Activated T-helper 17 cell treated with anti-CD3 and anti-CD28 coated beads, Interleukin-2, amount 50 U/mL, for 72 hours (primary cell): ENCODE measurements around the gene NMRK2. TPM values are rescaled to one million over a fixed set of nuclear protein-coding genes. Genes with fewer than 3 reads are reported as not detected.
"Not testable (repeated sequence)": the region's sequence is repeated elsewhere in the genome, so short reads cannot be mapped to it uniquely, and the experiment has no call there.

ENCODE experiments used
- ATAC-seq: fragments of 150-1000 bp; cut with Tn5 transposase; replicated peaks from 2 replicates; pipeline ENCODE4 v1.10.0; 2021; ENCODE audit warnings: mild to moderate bottlenecking, moderate library complexity
- H3K27ac Mint-ChIP-seq: one replicate; pipeline ENCODE4 v1.8.0; 2022; ENCODE audit warnings: mixed read lengths
- H3K27me3 Mint-ChIP-seq: one replicate; pipeline ENCODE4 v1.8.0; 2022; ENCODE audit warnings: mixed read lengths
- H3K36me3 Mint-ChIP-seq: one replicate; pipeline ENCODE4 v1.8.0; 2022; ENCODE audit warnings: low read depth, mild to moderate bottlenecking, mixed read lengths
- H3K4me1 Mint-ChIP-seq: one replicate; pipeline ENCODE4 v1.8.0; 2022; ENCODE audit warnings: mixed read lengths
- H3K4me3 Mint-ChIP-seq: one replicate; pipeline ENCODE4 v1.8.0; 2022; ENCODE audit warnings: mild to moderate bottlenecking, mixed read lengths
- H3K9me3 Mint-ChIP-seq: one replicate; pipeline ENCODE4 v1.8.0; 2022; ENCODE audit warnings: mixed read lengths
- total RNA-seq, 2 donors: library from RNA; stranded (reverse); gene quantifications; one replicate each; pipeline ENCODE4 v1.2.3, GENCODE V29; 2022

Gene NMRK2
- total RNA-seq, 2 donors from 2014 or later = not detected

DNA sequence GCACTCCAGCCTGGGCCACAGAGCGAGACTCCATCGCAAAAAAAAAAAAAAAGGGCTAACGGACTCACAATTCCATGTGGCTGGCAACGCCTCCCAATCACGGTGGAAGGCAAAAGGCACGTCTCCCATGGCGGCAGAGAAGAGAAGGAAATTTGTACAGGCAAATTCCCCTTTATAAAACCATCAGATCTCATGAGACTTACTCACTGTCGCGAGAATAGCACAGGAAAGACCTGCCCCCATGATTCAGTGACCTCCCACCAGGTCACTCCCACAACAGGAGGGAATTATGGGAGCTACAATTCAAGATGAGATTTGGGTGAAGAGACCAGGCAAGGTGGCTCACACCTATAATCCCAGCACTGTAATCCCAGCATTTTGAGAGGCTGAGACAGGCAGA, 18.7 kb upstream of the NMRK2 start:
- Mint-ChIP-seq H3K4me3 (no peak overlapping the region), H3K4me1 (no peaks in the 10 kb centered on the region), H3K27ac (no peak overlapping the region), H3K27me3 (peaks cover 4% of the 10 kb centered on the region), H3K9me3 (no peaks in the 10 kb centered on the region), H3K36me3 (no peaks in the 10 kb centered on the region)
- no peak for ATAC-seq

DNA sequence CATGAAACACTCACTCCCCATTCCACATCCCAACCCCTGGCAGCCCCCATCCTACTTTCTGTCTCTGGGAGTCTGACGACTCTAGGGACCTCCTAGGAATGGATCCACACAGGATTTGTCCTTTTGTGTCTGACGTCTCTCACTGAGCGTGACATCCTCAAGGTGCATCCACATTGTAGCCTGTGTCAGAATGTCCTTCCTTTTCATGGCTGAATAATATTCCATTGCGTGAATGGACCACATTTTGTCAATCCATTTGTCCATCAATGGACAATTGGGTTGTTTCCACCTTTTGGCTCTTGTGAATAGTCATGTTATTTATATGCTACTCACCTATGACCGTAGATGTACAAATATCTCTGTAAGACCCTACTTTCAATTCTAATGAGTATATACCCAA, 16.8 kb upstream of the NMRK2 start:
- no peaks in the 10 kb centered on the region for H3K36me3 Mint-ChIP-seq
- no peak overlapping the region for H3K27ac Mint-ChIP-seq
- no peaks in the 10 kb centered on the region for H3K4me1 Mint-ChIP-seq
- peaks cover 4% of the 10 kb centered on the region for H3K27me3 Mint-ChIP-seq
- no peak for ATAC-seq
- H3K4me3 Mint-ChIP-seq = no peak overlapping the region
- no peaks in the 10 kb centered on the region for H3K9me3 Mint-ChIP-seq

DNA sequence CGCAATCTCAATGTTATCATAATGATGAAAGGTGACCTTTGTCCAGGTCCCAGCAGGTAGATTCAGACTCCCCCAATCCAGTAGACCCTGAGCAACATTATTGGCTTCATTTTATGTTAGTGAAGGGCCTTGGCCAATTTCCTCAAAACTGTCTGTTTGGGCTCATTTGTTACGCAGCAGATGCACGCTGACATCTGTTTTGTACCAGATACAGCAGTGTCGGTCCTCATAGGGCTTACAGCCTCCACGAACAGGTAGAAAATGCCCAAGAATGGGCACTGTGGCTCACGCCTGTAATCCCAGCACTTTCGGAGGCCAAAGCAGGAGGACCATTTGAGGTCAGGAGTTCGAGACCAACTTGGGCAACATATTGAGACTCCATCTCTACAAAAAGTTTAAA, 13.1 kb upstream of the NMRK2 start:
- no peak for ATAC-seq
- Mint-ChIP-seq H3K27ac (no peak overlapping the region), H3K4me1 (no peaks in the 10 kb centered on the region), H3K36me3 (no peaks in the 10 kb centered on the region), H3K9me3 (peaks cover 6% of the 10 kb centered on the region), H3K27me3 (peaks cover 14% of the 10 kb centered on the region), H3K4me3 (no peak overlapping the region)

DNA sequence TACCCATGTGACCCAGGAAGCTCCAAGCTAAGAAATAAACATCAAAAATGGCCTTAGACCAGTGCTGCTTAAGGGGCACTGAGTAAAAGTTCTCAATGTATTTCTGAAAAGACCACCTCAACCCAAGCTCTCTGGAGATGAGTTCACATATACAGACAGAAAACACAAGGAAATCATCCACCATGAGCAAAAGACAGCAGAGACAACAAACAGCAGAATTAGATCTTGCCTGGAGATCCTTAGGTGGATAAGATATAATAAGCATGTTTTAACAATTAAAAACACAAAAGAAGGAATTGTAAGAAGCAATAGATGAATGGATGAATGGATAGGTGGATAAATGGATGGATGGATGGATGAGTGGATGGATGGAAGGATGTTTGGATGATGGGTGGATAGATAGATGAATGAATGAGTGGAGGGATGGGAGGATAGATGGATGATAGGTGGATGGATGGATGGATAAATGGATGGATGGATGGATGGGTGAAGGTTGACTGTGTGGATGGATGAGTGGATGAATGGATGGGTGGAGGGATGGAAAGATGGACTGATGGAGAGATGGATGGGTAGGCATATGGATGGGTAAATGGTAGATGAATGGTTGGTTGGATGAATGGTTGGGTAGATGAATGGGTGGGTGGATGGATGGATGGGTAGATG, 9.6 kb upstream of the NMRK2 start:
- no peak overlapping the region for H3K27ac Mint-ChIP-seq
- no peaks in the 10 kb centered on the region for H3K36me3 Mint-ChIP-seq
- peaks cover 6% of the 10 kb centered on the region for H3K9me3 Mint-ChIP-seq
- peaks cover 9% of the 10 kb centered on the region for H3K27me3 Mint-ChIP-seq
- no peak overlapping the region for H3K4me3 Mint-ChIP-seq
- H3K4me1 Mint-ChIP-seq = no peaks in the 10 kb centered on the region
- ATAC-seq = no peak

DNA sequence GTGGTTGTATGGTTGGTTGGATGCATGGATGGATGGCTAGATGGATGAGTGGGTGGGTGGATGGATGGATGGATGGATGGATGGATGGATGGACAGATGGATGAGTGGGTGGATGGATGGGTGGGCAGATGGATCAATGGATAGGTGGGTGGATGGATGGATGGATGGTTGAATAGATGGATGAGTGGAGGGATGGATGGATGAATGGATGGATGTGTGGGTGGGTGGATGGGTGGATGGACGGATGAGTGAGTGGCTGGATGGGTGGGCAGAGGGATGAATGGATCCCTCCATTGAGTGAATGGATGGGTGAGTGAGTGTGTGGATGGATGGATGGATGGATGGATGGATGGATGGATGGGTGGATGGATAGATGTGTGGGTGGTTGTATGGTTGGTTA, 9.0 kb upstream of the NMRK2 start:
- H3K4me3 Mint-ChIP-seq = no peak overlapping the region
- no peaks in the 10 kb centered on the region for H3K36me3 Mint-ChIP-seq
- peaks cover 6% of the 10 kb centered on the region for H3K9me3 Mint-ChIP-seq
- no peak for ATAC-seq
- no peaks in the 10 kb centered on the region for H3K4me1 Mint-ChIP-seq
- H3K27ac Mint-ChIP-seq = no peak overlapping the region
- peaks cover 9% of the 10 kb centered on the region for H3K27me3 Mint-ChIP-seq

DNA sequence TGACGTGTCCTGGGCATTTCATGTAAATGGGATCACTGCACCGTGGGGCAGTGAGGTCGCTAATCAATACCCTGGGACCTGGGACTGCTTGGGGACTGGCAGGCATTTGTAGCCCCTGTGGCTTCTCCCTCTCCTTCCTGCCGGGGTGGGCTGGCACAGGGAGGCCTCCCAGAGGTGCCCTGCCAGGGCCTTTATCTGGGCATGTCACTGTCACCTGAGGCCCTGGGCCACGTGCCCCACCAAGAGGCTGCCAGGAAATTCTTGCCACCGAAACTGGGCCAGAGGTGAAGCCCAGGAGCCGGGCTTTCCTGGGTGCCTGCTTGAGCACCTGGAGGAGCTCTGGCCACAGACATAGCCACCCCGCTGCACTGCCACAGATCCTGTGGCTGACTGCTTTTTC, 1.8 kb upstream of the NMRK2 start:
- Mint-ChIP-seq H3K27ac (no peak overlapping the region), H3K9me3 (no peaks in the 10 kb centered on the region), H3K27me3 (peaks cover 6% of the 10 kb centered on the region), H3K4me1 (no peaks in the 10 kb centered on the region), H3K36me3 (no peaks in the 10 kb centered on the region), H3K4me3 (no peak overlapping the region)
- no peak for ATAC-seq

DNA sequence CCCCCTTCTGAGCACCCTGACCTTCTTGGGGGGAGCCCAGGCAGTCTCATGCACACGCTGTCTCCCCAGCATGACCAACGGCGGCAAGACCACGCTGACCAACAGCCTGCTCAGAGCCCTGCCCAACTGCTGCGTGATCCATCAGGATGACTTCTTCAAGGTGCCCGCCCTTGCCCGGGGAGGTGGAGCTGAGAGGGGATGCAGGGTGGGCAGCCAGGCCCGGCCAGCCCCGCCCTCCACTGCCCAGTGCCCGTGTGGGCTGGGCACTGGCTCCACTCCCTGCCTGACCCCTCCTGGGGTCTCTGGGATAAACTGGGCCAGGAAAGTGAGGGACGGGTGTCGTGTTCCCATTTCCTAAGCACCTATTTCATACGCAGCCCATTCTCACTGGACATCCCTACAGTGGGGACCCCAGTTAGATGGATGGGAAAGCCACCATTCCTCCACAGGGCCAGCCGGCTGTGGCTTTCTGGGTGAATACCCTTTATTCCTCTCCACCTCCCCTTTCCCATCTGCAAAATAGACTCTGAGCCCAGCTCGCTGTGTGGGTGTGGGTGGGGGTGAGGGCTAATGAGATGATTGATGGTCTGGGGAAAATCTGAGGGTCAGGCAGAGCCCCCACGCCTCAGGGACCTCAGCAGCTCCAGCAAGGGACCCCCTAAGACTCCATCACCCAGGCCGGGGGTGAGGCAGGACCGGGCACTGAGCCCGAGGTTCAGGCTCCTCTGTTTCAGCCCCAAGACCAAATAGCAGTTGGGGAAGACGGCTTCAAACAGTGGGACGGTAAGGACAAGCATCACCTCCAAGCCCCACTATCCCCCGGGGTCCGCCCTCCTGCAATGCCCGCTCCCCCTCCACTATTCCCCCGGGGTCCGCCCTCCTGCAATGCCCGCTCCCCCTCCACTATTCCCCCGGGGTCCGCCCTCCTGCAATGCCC, 3.9 kb downstream of the NMRK2 start:
- Mint-ChIP-seq H3K27ac (no peak overlapping the region), H3K9me3 (no peaks in the 10 kb centered on the region), H3K27me3 (peaks cover under 1% of the 10 kb centered on the region), H3K4me1 (no peaks in the 10 kb centered on the region), H3K36me3 (no peaks in the 10 kb centered on the region), H3K4me3 (no peak overlapping the region)
- ATAC-seq = no peak

DNA sequence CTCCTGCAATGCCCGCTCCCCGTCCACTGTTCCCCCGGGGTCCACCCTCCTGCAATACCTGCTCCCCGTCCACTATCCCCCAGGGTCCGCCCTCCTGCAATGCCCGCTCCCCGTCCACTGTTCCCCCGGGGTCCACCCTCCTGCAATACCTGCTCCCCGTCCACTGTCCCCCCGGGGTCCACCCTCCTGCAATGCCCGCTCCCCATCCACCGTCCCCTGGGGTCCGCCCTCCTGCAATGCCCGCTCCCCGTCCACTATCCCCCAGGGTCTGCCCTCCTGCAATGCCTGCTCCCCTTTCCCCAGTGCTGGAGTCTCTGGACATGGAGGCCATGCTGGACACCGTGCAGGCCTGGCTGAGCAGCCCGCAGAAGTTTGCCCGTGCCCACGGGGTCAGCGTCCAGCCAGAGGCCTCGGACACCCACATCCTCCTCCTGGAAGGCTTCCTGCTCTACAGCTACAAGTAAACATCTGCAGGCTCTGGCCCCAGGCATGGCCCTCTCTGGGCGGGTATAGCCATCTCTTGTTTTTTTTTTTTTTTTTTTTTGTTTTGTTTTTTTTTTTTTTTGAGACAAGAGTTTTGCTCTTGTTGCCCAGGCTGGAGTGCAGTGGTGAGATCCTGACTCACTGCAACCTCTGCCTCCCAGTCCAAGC, 5.6 kb downstream of the NMRK2 start:
- not testable (repeated sequence) for H3K9me3 Mint-ChIP-seq, H3K36me3 Mint-ChIP-seq, H3K27ac Mint-ChIP-seq, ATAC-seq, H3K4me1 Mint-ChIP-seq, H3K27me3 Mint-ChIP-seq, H3K4me3 Mint-ChIP-seq

DNA sequence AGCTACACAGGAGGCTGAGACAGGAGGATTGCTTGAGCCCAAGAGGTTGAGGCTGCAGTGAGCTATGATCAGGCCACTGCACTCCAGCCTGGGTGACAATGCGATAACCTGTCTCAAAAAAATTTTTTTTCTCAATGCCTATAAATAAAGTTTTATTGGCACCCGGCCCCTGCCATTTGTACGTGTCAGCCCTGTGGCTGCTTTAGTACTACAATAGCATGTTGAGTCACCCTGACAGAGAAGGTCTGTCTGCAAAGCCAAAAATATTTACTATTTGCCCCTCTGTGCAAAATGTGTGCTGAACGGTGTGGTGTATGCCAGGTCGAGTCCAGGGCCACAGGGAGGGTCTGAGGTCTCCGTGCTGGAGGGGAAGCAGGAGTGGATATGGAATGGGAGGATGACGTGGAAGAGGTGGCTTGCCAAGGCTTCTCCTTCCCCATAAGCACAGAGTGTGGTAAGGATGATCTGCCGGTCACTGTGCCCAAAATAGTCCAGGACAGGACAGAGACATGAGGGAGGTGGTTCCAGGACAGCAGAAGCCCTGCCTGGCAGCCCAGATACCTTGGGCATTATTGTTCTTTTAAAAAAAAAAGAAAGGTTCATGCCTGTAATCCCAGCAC, 10.0 kb downstream of the NMRK2 start:
- Mint-ChIP-seq H3K27me3 (no peaks in the 10 kb centered on the region), H3K4me3 (no peak overlapping the region), H3K27ac (no peak overlapping the region), H3K36me3 (no peaks in the 10 kb centered on the region), H3K4me1 (no peaks in the 10 kb centered on the region), H3K9me3 (no peaks in the 10 kb centered on the region)
- ATAC-seq = no peak

DNA sequence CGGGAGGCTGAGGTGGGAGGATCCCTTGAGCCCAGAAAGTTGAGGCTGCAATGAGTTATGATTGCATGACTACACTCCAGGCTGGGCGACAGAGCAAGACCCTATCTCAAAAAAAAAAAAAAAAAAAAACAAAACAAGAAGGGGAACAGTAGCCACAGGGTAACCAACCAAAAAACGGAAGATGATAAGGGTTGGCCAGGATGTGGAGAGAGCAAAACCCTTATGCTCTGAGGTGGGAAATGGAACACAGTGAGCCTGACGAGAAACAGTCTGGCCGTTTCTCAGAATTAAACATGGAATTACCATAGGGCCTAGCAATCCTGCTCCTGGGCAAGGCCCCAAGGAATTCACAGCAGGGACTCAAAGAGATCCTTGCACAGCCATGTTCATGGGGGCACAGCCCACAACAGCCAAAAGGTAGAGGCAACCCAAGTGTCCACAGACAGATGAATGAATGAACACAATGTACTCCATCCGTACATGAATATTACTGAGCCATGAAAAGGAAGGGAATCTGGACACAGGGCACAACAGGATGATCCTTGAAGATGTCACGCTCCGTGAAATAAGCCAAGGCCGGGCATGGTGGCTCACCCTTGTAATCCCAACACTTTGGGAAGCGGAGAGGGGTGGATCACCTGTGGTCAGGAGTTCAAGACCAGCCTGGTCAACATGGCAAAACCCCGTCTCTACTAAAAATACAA, 11.3 kb downstream of the NMRK2 start:
- Mint-ChIP-seq H3K36me3 (no peaks in the 10 kb centered on the region), H3K4me1 (no peaks in the 10 kb centered on the region), H3K9me3 (no peaks in the 10 kb centered on the region), H3K27me3 (no peaks in the 10 kb centered on the region), H3K27ac (no peak overlapping the region), H3K4me3 (no peak overlapping the region)
- no peak for ATAC-seq

DNA sequence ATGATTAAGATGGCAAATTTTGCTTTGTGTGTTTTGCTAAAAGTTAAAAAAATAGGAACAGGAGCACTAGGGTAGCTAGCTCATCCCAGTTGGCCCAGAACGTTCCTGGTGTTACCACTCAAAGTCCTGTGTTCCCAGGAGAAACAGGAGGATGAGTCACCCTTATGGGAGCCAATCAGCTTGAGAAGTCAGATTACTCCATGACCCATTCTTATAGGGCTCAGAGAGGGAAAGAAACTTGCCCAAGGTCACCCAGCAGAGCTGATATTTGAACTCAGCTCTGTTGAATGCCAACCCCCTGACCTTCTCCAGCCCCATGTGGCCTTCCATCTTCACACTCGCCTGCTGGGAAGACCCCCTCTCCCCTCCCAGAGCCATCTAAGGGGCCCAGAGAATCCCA, 13.0 kb downstream of the NMRK2 start:
- Mint-ChIP-seq H3K4me3 (no peak overlapping the region), H3K9me3 (no peaks in the 10 kb centered on the region), H3K27ac (no peak overlapping the region), H3K4me1 (no peaks in the 10 kb centered on the region), H3K27me3 (no peaks in the 10 kb centered on the region), H3K36me3 (no peaks in the 10 kb centered on the region)
- no peak for ATAC-seq

DNA sequence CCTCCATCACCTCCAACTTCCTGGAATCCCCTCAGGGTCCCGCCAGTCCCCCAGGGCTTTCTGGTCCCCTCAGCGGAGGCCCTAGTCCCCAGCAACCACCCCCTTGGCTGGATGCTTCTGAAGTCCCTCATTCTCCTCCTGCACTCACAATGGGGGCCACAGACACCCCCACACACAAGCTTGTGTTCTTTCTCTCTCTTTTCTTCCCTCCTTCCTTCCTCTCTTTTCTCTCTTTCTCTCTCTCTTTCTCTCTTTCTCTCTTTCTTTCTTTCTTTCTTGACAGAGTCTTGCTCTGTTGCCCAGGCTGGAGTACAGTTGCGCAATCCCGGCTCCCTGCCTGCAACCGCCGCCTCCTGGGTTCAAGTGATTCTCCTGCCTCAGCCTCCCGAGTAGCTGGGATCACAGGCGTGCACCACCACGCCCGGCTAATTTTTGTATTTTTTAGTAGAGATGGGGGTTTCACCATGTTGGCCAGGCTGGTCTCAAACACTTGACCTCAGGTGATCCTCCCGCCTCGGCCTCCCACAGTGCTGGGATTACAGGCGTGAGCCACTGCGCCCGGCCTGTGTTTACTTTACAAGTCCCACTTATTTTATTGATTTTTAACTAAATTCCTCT, 14.6 kb downstream of the NMRK2 start:
- H3K27me3 Mint-ChIP-seq, H3K36me3 Mint-ChIP-seq, ATAC-seq, H3K9me3 Mint-ChIP-seq, H3K4me3 Mint-ChIP-seq, H3K4me1 Mint-ChIP-seq, H3K27ac Mint-ChIP-seq: not testable (repeated sequence)

DNA sequence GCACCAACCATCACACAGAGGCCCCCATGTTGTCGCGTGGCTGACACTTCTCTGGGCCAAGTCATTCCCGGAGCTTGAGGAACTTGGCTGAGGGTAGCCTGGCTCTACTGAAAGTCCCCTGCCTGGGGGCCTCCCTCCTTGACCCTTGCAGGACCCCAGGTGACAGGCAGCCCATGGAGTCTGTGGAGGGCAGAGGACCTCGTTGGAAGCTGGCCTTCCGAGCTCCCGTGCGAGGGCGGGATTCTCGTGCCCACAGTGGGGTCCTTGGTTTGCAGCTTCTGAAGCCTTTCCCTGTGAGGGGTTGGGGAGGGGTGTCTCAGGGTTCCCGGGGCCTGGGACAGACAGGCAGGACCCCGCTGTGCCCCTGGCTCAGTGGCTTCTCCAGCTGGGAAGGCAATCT, 16.4 kb downstream of the NMRK2 start:
- ATAC-seq = no peak
- Mint-ChIP-seq H3K27me3 (no peaks in the 10 kb centered on the region), H3K9me3 (no peaks in the 10 kb centered on the region), H3K27ac (no peak overlapping the region), H3K4me3 (no peak overlapping the region), H3K36me3 (no peaks in the 10 kb centered on the region), H3K4me1 (no peaks in the 10 kb centered on the region)
